CD4-positive, CD25-positive, alpha-beta regulatory T cell (primary cell): ENCODE measurements around the gene WLS. TPM values are rescaled to one million over a fixed set of nuclear protein-coding genes. Genes with fewer than 3 reads are reported as not detected.

ENCODE experiments used
- ATAC-seq, 2 donors: fragments of 150-1000 bp; cut with Tn5 transposase; one replicate each; pipeline ENCODE4 v1.10.0; 2021; ENCODE audit warnings: low read depth in 2 of 2, moderate number of reproducible peaks in 2 of 2, moderate library complexity in 1 of 2
- DNase-seq, 3 donors: peaks; one replicate each; pipeline versions ENCODE4 v3.0.0 to v3.0.0-alpha.2; 2012 to 2022; ENCODE audit warnings: mixed read lengths in 1 of 3
- H3K27ac ChIP-seq: one replicate; pipeline ENCODE4 v1.7.0; 2013; ENCODE audit warnings: mild to moderate bottlenecking, low read length; ENCODE audit not compliant: insufficient read depth, poor library complexity, severe bottlenecking
- H3K27me3 ChIP-seq: one replicate; pipeline ENCODE4 v1.7.0; 2013; ENCODE audit warnings: low read length; ENCODE audit not compliant: control insufficient read depth, insufficient read depth
- H3K36me3 ChIP-seq: one replicate; pipeline ENCODE4 v1.7.0; 2013; ENCODE audit warnings: mild to moderate bottlenecking, low read length, moderate library complexity; ENCODE audit not compliant: control insufficient read depth, insufficient read depth
- H3K4me1 ChIP-seq: 2 replicates; pipeline ENCODE4 v1.7.0; 2013; ENCODE audit warnings: mild to moderate bottlenecking, low read length; ENCODE audit not compliant: insufficient read depth, control insufficient read depth, poor library complexity, severe bottlenecking
- H3K4me3 ChIP-seq: one replicate; pipeline ENCODE4 v1.7.0; 2013; ENCODE audit warnings: low read depth, mild to moderate bottlenecking, low read length, moderate library complexity
- H3K9me3 ChIP-seq, 2 experiments: 1 replicate in 1 of 2; 2 replicates in 1 of 2; pipeline ENCODE4 v1.7.0; 2013; ENCODE audit warnings: low read length in 2 of 2, mild to moderate bottlenecking in 1 of 2, moderate library complexity in 1 of 2; ENCODE audit not compliant: control insufficient read depth in 2 of 2
- H3K27ac Mint-ChIP-seq, 3 donors: one replicate each; pipeline ENCODE4 v1.8.0; 2020 to 2022; ENCODE audit warnings: mild to moderate bottlenecking in 3 of 3, mixed read lengths in 3 of 3, moderate library complexity in 2 of 3
- H3K27me3 Mint-ChIP-seq: one replicate; pipeline ENCODE4 v1.8.0; 2022; ENCODE audit warnings: mild to moderate bottlenecking, mixed read lengths
- H3K36me3 Mint-ChIP-seq: one replicate; pipeline ENCODE4 v1.8.0; 2020; ENCODE audit warnings: mixed read lengths
- H3K4me1 Mint-ChIP-seq, 4 donors: one replicate each; pipeline ENCODE4 v1.8.0; 2020 to 2022; ENCODE audit warnings: mixed read lengths in 4 of 4, mild to moderate bottlenecking in 1 of 4
- H3K4me3 Mint-ChIP-seq, 4 donors: one replicate each; pipeline ENCODE4 v1.8.0; 2020 to 2022; ENCODE audit warnings: mild to moderate bottlenecking in 4 of 4, mixed read lengths in 4 of 4, moderate library complexity in 3 of 4
- H3K9me3 Mint-ChIP-seq, 7 donors: one replicate each; pipeline ENCODE4 v1.8.0; 2020 to 2022; ENCODE audit warnings: mixed read lengths in 7 of 7, mild to moderate bottlenecking in 3 of 7, moderate library complexity in 2 of 7
- polyA plus RNA-seq, 4 donors: library from polyadenylated mRNA; unstranded; fragments of 300-500 nt; fragmentation: Illumina TruSeq; gene quantifications; one replicate each; pipeline ENCODE4 v1.2.3, GENCODE V29; 2021
- total RNA-seq: library from RNA; stranded (reverse); gene quantifications from one replicate; pipeline ENCODE4 v1.2.3, GENCODE V29; 2022

Gene WLS
- total and polyA plus RNA-seq, 5 donors from 2014 or later, result not detected

GRCh38 chr1:68225781-68226180 is 6.5 kb downstream of the WLS start:
- no peak overlapping the region for H3K27ac Mint-ChIP-seq
- Histone ChIP-seq H3K4me1 (no peaks in the 10 kb centered on the region), H3K27me3 (peaks cover 11% of the 10 kb centered on the region), H3K4me3 (no peak overlapping the region), H3K27ac (no peak overlapping the region), H3K36me3 (no peaks in the 10 kb centered on the region), H3K9me3 (no peaks in the 10 kb centered on the region)
- peaks cover 23% of the 10 kb centered on the region for H3K27me3 Mint-ChIP-seq
- DNase-seq (no peak), ATAC-seq (no peak)
- H3K4me1 Mint-ChIP-seq, result no peaks in the 10 kb centered on the region
- H3K4me3 Mint-ChIP-seq, result no peak overlapping the region
- peaks cover 0 to 5% (median 1%) of the 10 kb centered on the region in 7 donors for H3K9me3 Mint-ChIP-seq
- H3K36me3 Mint-ChIP-seq, result no peaks in the 10 kb centered on the region

GRCh38 chr1:68223687-68224086 is 8.6 kb downstream of the WLS start:
- Histone ChIP-seq H3K27ac (no peak overlapping the region), H3K9me3 (no peaks in the 10 kb centered on the region), H3K36me3 (no peaks in the 10 kb centered on the region), H3K27me3 (peaks cover 1% of the 10 kb centered on the region), H3K4me1 (no peaks in the 10 kb centered on the region), H3K4me3 (no peak overlapping the region)
- no peaks in the 10 kb centered on the region for H3K36me3 Mint-ChIP-seq
- no peak for ATAC-seq
- no peaks in the 10 kb centered on the region for H3K4me1 Mint-ChIP-seq
- no peak overlapping the region for H3K27ac Mint-ChIP-seq
- no peak for DNase-seq
- H3K9me3 Mint-ChIP-seq, result peaks cover 0 to 5% (median 1%) of the 10 kb centered on the region in 7 donors
- peaks cover 6% of the 10 kb centered on the region for H3K27me3 Mint-ChIP-seq
- H3K4me3 Mint-ChIP-seq, result no peak overlapping the region

- no peaks in the 10 kb centered on the region for H3K4me1 Mint-ChIP-seq
These were observed 10.3 kb downstream of the WLS start for GRCh38 chr1:68221980-68222373.

GRCh38 chr1:68221001-68221979 is 11.0 kb downstream of the WLS start:
- no peaks in the 10 kb centered on the region for H3K27me3 ChIP-seq
- H3K9me3 Mint-ChIP-seq, result peaks cover 0 to 5% (median 0%) of the 10 kb centered on the region in 7 donors
- no peak for ATAC-seq
- no peaks in the 10 kb centered on the region for H3K36me3 ChIP-seq
- no peaks in the 10 kb centered on the region for H3K27me3 Mint-ChIP-seq
- H3K9me3 ChIP-seq, result no peaks in the 10 kb centered on the region
- no peak overlapping the region for H3K27ac Mint-ChIP-seq
- H3K36me3 Mint-ChIP-seq, result no peaks in the 10 kb centered on the region
- H3K27ac ChIP-seq, result no peak overlapping the region
- H3K4me1 ChIP-seq, result no peaks in the 10 kb centered on the region
- H3K4me3 ChIP-seq, result no peak overlapping the region
- DNase-seq, result no peak
- H3K4me3 Mint-ChIP-seq, result no peak overlapping the region
- H3K4me1 Mint-ChIP-seq, result no peaks in the 10 kb centered on the region

More at GRCh38 chr1:68221980-68222373, 10.3 kb downstream of the WLS start:
- H3K27me3 ChIP-seq, result no peaks in the 10 kb centered on the region
- H3K4me3 ChIP-seq, result no peak overlapping the region
- H3K27me3 Mint-ChIP-seq, result no peaks in the 10 kb centered on the region
- no peaks in the 10 kb centered on the region for H3K4me1 ChIP-seq
- H3K4me3 Mint-ChIP-seq, result no peak overlapping the region
- no peaks in the 10 kb centered on the region for H3K36me3 Mint-ChIP-seq
- no peak for ATAC-seq
- H3K27ac Mint-ChIP-seq, result no peak overlapping the region
- peaks cover 0 to 5% (median 1%) of the 10 kb centered on the region in 7 donors for H3K9me3 Mint-ChIP-seq
- H3K9me3 ChIP-seq, result no peaks in the 10 kb centered on the region
- no peaks in the 10 kb centered on the region for H3K36me3 ChIP-seq
- no peak overlapping the region for H3K27ac ChIP-seq
- no peak for DNase-seq

DNA sequence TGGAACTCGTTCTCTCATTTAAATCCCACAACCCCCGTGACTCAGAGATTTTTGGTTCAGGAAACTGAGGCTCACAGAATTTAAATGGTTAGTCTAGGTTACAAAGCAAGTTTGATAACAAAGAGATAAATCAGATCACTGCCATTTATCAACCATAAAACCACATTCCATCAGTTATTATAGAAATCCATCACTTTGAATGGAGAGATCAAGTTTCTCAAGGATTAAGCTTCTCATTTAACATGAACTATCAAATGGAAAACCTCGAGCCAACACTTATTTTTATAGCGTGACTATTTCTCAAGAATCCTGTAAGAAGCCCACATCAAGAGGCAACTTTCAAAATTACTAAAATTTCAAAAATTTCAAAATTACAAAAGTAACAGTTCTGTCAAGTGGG is 11.9 kb downstream of the WLS start:
- no peak overlapping the region for H3K4me3 ChIP-seq
- H3K27ac Mint-ChIP-seq, result no peak overlapping the region
- no peak for ATAC-seq
- H3K4me3 Mint-ChIP-seq, result no peak overlapping the region
- H3K36me3 ChIP-seq, result no peaks in the 10 kb centered on the region
- no peak for DNase-seq
- H3K27me3 ChIP-seq, result no peaks in the 10 kb centered on the region
- no peaks in the 10 kb centered on the region for H3K9me3 ChIP-seq
- H3K27ac ChIP-seq, result no peak overlapping the region
- H3K9me3 Mint-ChIP-seq, result peaks cover 0 to 5% (median 2%) of the 10 kb centered on the region in 7 donors
- no peaks in the 10 kb centered on the region for H3K27me3 Mint-ChIP-seq
- no peaks in the 10 kb centered on the region for H3K4me1 Mint-ChIP-seq
- no peaks in the 10 kb centered on the region for H3K36me3 Mint-ChIP-seq
- no peaks in the 10 kb centered on the region for H3K4me1 ChIP-seq

DNA sequence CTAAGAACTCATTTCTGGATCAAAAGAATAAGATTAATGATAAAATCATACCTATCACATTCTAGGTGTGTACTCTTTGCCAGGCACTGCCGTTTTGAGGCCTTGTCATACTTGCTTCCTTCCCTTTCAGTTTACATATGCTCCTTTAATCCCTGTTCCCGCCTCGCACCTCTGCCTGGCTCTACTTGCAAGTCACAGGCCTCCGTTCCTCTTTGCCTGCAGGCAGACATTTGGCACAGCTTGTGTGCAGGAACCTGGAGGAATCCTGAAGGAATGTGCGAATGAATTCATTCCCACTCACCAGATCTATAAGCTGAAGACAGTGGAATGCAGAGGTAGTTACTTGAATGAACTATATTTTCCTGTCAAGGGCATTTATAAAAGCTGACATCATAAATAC is 13.8 kb downstream of the WLS start:
- no peak for ATAC-seq

DNA sequence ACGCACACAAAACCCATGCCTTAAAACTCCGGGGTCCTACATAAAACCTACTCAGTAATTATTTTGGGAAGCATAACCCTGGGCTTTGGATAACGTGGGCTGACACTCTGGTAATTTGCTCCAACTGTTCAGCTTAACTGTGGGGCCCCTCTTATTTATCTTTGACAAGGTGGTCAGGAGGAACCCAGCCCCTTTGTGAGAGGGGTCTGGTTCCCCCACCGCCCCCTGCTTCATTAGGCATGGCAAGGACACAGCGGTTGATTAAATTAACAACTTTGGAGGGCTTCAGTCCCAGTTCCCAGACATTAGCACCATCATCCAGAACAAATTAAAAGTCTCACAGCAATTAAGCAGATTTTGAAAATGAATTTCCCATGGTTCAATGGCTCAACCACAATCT is 14.7 kb downstream of the WLS start:
- no peak for DNase-seq
- peaks cover 0 to 3% (median 2%) of the 10 kb centered on the region in 7 donors for H3K9me3 Mint-ChIP-seq

More for the DNA sequence above, 13.8 kb downstream of the WLS start:
- H3K9me3 Mint-ChIP-seq, result peaks cover 0 to 5% (median 2%) of the 10 kb centered on the region in 7 donors
- no peaks in the 10 kb centered on the region for H3K4me1 Mint-ChIP-seq
- Histone ChIP-seq H3K9me3 (no peaks in the 10 kb centered on the region), H3K36me3 (no peaks in the 10 kb centered on the region), H3K4me3 (no peak overlapping the region), H3K27ac (no peak overlapping the region), H3K4me1 (no peaks in the 10 kb centered on the region), H3K27me3 (no peaks in the 10 kb centered on the region)
- H3K4me3 Mint-ChIP-seq, result no peak overlapping the region
- no peaks in the 10 kb centered on the region for H3K36me3 Mint-ChIP-seq
- H3K27ac Mint-ChIP-seq, result no peak overlapping the region
- DNase-seq, result no peak
- no peaks in the 10 kb centered on the region for H3K27me3 Mint-ChIP-seq

More for the DNA sequence above, 14.7 kb downstream of the WLS start:
- H3K4me3 ChIP-seq, result no peak overlapping the region
- no peaks in the 10 kb centered on the region for H3K9me3 ChIP-seq
- H3K27ac ChIP-seq, result no peak overlapping the region
- no peaks in the 10 kb centered on the region for H3K4me1 ChIP-seq
- no peak overlapping the region for H3K27ac Mint-ChIP-seq
- no peaks in the 10 kb centered on the region for H3K27me3 ChIP-seq
- ATAC-seq, result no peak
- H3K4me3 Mint-ChIP-seq, result no peak overlapping the region
- H3K36me3 Mint-ChIP-seq, result no peaks in the 10 kb centered on the region
- no peaks in the 10 kb centered on the region for H3K4me1 Mint-ChIP-seq
- H3K36me3 ChIP-seq, result no peaks in the 10 kb centered on the region
- no peaks in the 10 kb centered on the region for H3K27me3 Mint-ChIP-seq
